ENCODE data around the gene KREMEN1.

Gene KREMEN1

GRCh38 chr22:29049655-29050263, 23.1 kb upstream of the KREMEN1 start:
- DNase-seq, result no peak

GRCh38 chr22:29050457-29050856, 22.4 kb upstream of the KREMEN1 start:
- DNase-seq, result no peak

GRCh38 chr22:29053048-29053702, 19.7 kb upstream of the KREMEN1 start:
- DNase-seq, result no peak

GRCh38 chr22:29054251-29054767, 18.5 kb upstream of the KREMEN1 start:
- no peak for DNase-seq

- no peak for DNase-seq
These were observed 17.5 kb upstream of the KREMEN1 start for GRCh38 chr22:29055192-29055830.

- DNase-seq, result no peak
These were observed 16.4 kb upstream of the KREMEN1 start for GRCh38 chr22:29056472-29056871.

GRCh38 chr22:29060251-29060869, 12.5 kb upstream of the KREMEN1 start:
- DNase-seq, result no peak

GRCh38 chr22:29060931-29061330, 11.9 kb upstream of the KREMEN1 start:
- DNase-seq, result no peak

- DNase-seq, result no peak
These were observed 11.1 kb upstream of the KREMEN1 start, which contains the start of gene C22orf31 for GRCh38 chr22:29061773-29062172. TSS of gene C22orf31 (minus strand) at chr22:29061831. CDS start at chr22:29061792, 39 bp downstream.

- DNase-seq, result no peak
These were observed 10.5 kb upstream of the KREMEN1 start for GRCh38 chr22:29062286-29062821.

GRCh38 chr22:29065468-29066190, 7.2 kb upstream of the KREMEN1 start:
- DNase-seq, result no peak

- DNase-seq, result no peak
These were observed 3.4 kb upstream of the KREMEN1 start for GRCh38 chr22:29069463-29069862.

GRCh38 chr22:29070490-29070889, 2.3 kb upstream of the KREMEN1 start:
- DNase-seq, result no peak

- DNase-seq, result peak; percentile 19
These were observed 1.4 kb upstream of the KREMEN1 start for GRCh38 chr22:29071261-29072045.

GRCh38 chr22:29072193-29072978, 449 bp upstream of the KREMEN1 start:
- DNase-seq, result peak; percentile 84

- DNase-seq, result no peak
These were observed 912 bp downstream of the KREMEN1 start for GRCh38 chr22:29073618-29074275.

- no peak for DNase-seq
These were observed 1.5 kb downstream of the KREMEN1 start for GRCh38 chr22:29074276-29074772.

GRCh38 chr22:29078036-29078868, 5.4 kb downstream of the KREMEN1 start:
- DNase-seq, result no peak

- no peak for DNase-seq
These were observed 6.0 kb downstream of the KREMEN1 start for GRCh38 chr22:29078869-29079207.

Measured in CD4-positive, alpha-beta T cell treated with Interleukin-10 for 1 hour (primary cell).